ENCODE measurements around the gene DDT. TPM values are rescaled to one million over a fixed set of nuclear protein-coding genes. Genes with fewer than 3 reads are reported as not detected.
"Not testable (repeated sequence)": the region's sequence is repeated elsewhere in the genome, so short reads cannot be mapped to it uniquely, and the experiment has no call there.

The DDT gene
- total RNA-seq, result 100 to 1,000 TPM in 2 of 4 donors, 10 to 100 TPM in 2; 93.2 to 142 (median 111) TPM

DNA sequence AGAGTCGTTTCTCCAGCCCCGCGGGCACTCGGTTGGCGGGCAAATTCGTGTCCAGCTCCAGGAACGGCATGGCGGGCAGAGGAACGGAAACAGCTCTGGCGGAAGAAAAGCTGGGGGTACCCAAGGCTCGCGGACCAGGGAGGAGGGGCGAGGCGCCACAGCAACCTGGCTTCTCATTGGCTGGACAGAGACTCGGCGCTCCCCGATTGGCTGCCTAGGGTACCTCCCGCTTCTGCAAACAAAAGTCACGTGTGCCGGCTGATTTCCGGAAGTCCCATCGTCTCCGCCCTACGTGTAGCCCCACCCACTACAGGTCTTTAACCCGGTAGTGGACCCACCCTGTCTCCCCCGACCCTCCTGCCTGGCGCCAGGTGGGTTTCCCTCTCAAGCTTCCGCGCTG lies at the start of gene DDT:
TSS of gene DDT (minus strand) at position 97 of the 400 bp plus-strand sequence. CDS start at position 70, 27 bp downstream.
- not testable (repeated sequence) for H3K27ac ChIP-seq, H3K4me3 ChIP-seq, DNase-seq, H3K27me3 ChIP-seq, H3K9me3 ChIP-seq
- intact Hi-C loops (cut with DNase I), result loop anchor here (5.0 kb wide), 1 partner anchor 47 kb away; no protein-coding TSS in a partner anchor
- no CpG with 5 or more reads among the region's 29 CpGs for WGBS, 2 donors
- Histone ChIP-seq H3K4me1 (peaks cover 0 to 23% (median 0%) of the 10 kb centered on the region in 3 donors), H3K36me3 (peaks cover 5 to 27% (median 7%) of the 10 kb centered on the region in 3 donors)

DNA sequence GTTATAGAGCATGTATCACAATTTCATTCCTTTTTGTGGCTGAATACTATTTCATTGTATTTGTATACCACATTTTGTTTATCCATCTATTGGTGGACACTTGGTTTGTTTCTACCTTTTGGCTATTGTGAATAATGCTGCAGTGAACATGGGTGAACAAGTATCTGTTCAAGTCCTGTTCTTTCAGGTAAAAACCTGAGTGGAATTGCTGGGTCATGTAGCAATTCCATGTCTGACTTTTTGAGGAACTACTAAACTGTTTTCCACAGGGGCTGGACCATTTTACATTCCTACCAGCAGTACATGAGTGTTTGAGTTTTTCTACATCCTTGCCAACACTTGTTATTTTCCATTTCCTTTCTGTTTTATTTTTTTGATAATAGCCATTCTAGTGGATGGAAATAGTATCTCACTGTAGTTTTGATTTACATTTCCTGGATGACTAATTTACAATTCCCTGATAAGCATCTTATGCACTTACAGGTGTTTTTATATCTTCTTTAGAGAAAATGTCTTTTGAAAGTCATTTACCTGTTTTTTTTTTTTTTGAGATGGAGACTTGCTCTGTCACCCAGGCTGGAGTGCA lies 49.1 kb upstream of the DDT start:
- Histone ChIP-seq H3K27ac (no peak overlapping the region), H3K27me3 (no peaks in the 10 kb centered on the region), H3K9me3 (no peaks in the 10 kb centered on the region), H3K4me3 (no peak overlapping the region), H3K4me1 (no peaks in the 10 kb centered on the region), H3K36me3 (peaks cover 0 to 11% (median 0%) of the 10 kb centered on the region in 3 donors)
- DNase-seq, result no peak
- TF ChIP-seq CTCF (IDR thresholded peaks at IDR 0.05), result no peak
- TF ChIP-seq POLR2A (IDR thresholded peaks at IDR 0.05), result no peak
- intact Hi-C loops (cut with DNase I), result no loop called here

GRCh38 chr22:24021304-24021703 lies 47.1 kb upstream of the DDT start:
- H3K4me1 ChIP-seq, result no peaks in the 10 kb centered on the region
- no peaks in the 10 kb centered on the region for H3K27me3 ChIP-seq
- DNase-seq, result no peak
- 91 to 100% methylated on average over 3 of the region's 3 CpGs for WGBS, 2 donors
- H3K4me3 ChIP-seq, result no peak overlapping the region
- no peak overlapping the region for H3K27ac ChIP-seq
- TF ChIP-seq CTCF (IDR thresholded peaks at IDR 0.05), result no peak
- no peak for TF ChIP-seq POLR2A (IDR thresholded peaks at IDR 0.05)
- no peaks in the 10 kb centered on the region for H3K9me3 ChIP-seq
- intact Hi-C loops (cut with DNase I), result no loop called here
- peaks cover 0 to 25% (median 0%) of the 10 kb centered on the region in 3 donors for H3K36me3 ChIP-seq

GRCh38 chr22:24016156-24016555 lies 41.9 kb upstream of the DDT start:
- H3K27me3 ChIP-seq, result no peaks in the 10 kb centered on the region
- WGBS, 2 donors, result 96 to 100% methylated on average over 1 of the region's 1 CpG
- no peak overlapping the region for H3K4me3 ChIP-seq
- TF ChIP-seq CTCF (IDR thresholded peaks at IDR 0.05), result no peak
- H3K9me3 ChIP-seq, result no peaks in the 10 kb centered on the region
- H3K27ac ChIP-seq, result no peak overlapping the region
- H3K36me3 ChIP-seq, result peaks cover 0 to 14% (median 0%) of the 10 kb centered on the region in 3 donors
- no peak for DNase-seq
- intact Hi-C loops (cut with DNase I), result no loop called here
- H3K4me1 ChIP-seq, result peaks cover 3 to 26% (median 14%) of the 10 kb centered on the region in 3 donors

- Histone ChIP-seq H3K9me3 (no peaks in the 10 kb centered on the region), H3K27me3 (no peaks in the 10 kb centered on the region), H3K4me3 (peak overlapping the region; percentile 88 to 96 (median 92)), H3K27ac (peak overlapping the region; percentile 82 to 90 (median 87)), H3K36me3 (no peaks in the 10 kb centered on the region), H3K4me1 (peaks cover 3 to 31% (median 14%) of the 10 kb centered on the region in 3 donors)
- no peak for DNase-seq
- intact Hi-C loops (cut with DNase I), result no loop called here
- 1 to 2% methylated on average over 6 to 10 of the region's 10 CpGs for WGBS, 2 donors
- TF ChIP-seq CTCF (IDR thresholded peaks at IDR 0.05) (no peak), POLR2A (IDR thresholded peaks at IDR 0.05) (no peak)
Measured at GRCh38 chr22:24011735-24012068, 37.5 kb upstream of the DDT start.

GRCh38 chr22:24010018-24010391 lies 35.8 kb upstream of the DDT start:
- no peak overlapping the region for H3K27ac ChIP-seq
- intact Hi-C loops (cut with DNase I), result no loop called here
- H3K4me3 ChIP-seq, result no peak overlapping the region
- no peak for DNase-seq
- no peaks in the 10 kb centered on the region for H3K36me3 ChIP-seq
- 91 to 100% methylated on average over 2 of the region's 2 CpGs for WGBS, 2 donors
- H3K4me1 ChIP-seq, result peaks cover 3 to 31% (median 14%) of the 10 kb centered on the region in 3 donors
- no peaks in the 10 kb centered on the region for H3K27me3 ChIP-seq
- TF ChIP-seq CTCF (IDR thresholded peaks at IDR 0.05) (no peak), POLR2A (IDR thresholded peaks at IDR 0.05) (no peak)
- H3K9me3 ChIP-seq, result no peaks in the 10 kb centered on the region
